Activated CD4-positive, alpha-beta T cell treated with anti-CD3 and anti-CD28 coated beads for 36 hours (primary cell): ENCODE data around the gene CABP1. TPM values are rescaled to one million over a fixed set of nuclear protein-coding genes. Genes with fewer than 3 reads are reported as not detected.

Experiments
- ATAC-seq: fragments of 200-7000 bp; cut with Tn5 transposase; one replicate; pipeline ENCODE4 v1.10.0; 2021; ENCODE audit warnings: mild to moderate bottlenecking, moderate library complexity
- CTCF ChIA-PET: fragments of 350-600 bp; sonication (Branson Sonifier 250); formaldehyde crosslinking; loops from one replicate; lab custom pipeline; 2021; ENCODE audit warnings: antibody characterized with exemption; lab: Charles Lee
- POLR2A ChIA-PET: fragments of 350-600 bp; sonication (Branson Sonifier 250); formaldehyde crosslinking; loops from one replicate; lab custom pipeline; 2021; ENCODE audit warnings: antibody characterized with exemption, inconsistent platforms; lab: Charles Lee
- DNase-seq: peaks from one replicate; pipeline ENCODE4 v3.0.0-alpha.2; 2020
- H3K27ac Mint-ChIP-seq: one replicate; pipeline ENCODE4 v1.8.0; 2021; ENCODE audit warnings: mixed read lengths
- H3K27me3 Mint-ChIP-seq: one replicate; pipeline ENCODE4 v1.8.0; 2021; ENCODE audit warnings: mixed read lengths
- H3K36me3 Mint-ChIP-seq: one replicate; pipeline ENCODE4 v1.8.0; 2021; ENCODE audit warnings: low read depth, mixed read lengths
- H3K4me1 Mint-ChIP-seq: one replicate; pipeline ENCODE4 v1.8.0; 2021; ENCODE audit warnings: mixed read lengths
- H3K4me3 Mint-ChIP-seq: one replicate; pipeline ENCODE4 v1.8.0; 2021; ENCODE audit warnings: mild to moderate bottlenecking, moderate library complexity, mixed read lengths
- H3K9me3 Mint-ChIP-seq: one replicate; pipeline ENCODE4 v1.8.0; 2021; ENCODE audit warnings: low read depth, mixed read lengths
- intact Hi-C, 2 experiments: fragments of 100-400 bp; cut with DNase I in 1 of 2; cut with micrococcal nuclease in 1 of 2; formaldehyde crosslinking; loops; one replicate each; pipeline versions ENCODE4 v1.14.2 to v1.15.1; 2022 to 2024; cut with DNase I, micrococcal nuclease
- total RNA-seq, 2 experiments: library from RNA; stranded (reverse); gene quantifications; one replicate each; pipeline ENCODE4 v1.2.3, GENCODE V29; 2021

CABP1 gene
- total RNA-seq, 2 experiments from 2014 or later: 0.73 to 0.90 TPM

GRCh38 chr12:120710031-120710804 is 69.8 kb downstream of the CABP1 start, which contains the start of gene UNC119B:
UNC119B (plus strand) TSS chr12:120710458; CDS start chr12:120710475, 17 bp downstream.
- Mint-ChIP-seq H3K27ac (peak within 1 kb of the TSS; percentile 82), H3K4me3 (peak within 1 kb of the TSS; percentile 86), H3K36me3 (peaks cover 16% of the 10 kb centered on the region), H3K9me3 (no peaks in the 10 kb centered on the region), H3K4me1 (peaks cover 34% of the 10 kb centered on the region), H3K27me3 (no peaks in the 10 kb centered on the region)
- DNase-seq (peak; percentile 83), ATAC-seq (peak; percentile 78)
- CTCF ChIA-PET: interaction anchor here (0.5 to 1.9 kb wide), 15 partner anchors 10 to 340 kb away, joined by 3 to 7 read pairs (median 3); partner anchors contain the start of gene POP5
- intact Hi-C loops: loop anchor here in 1 of 2 experiments (1.0 to 10.0 kb wide), 4 partner anchors 15 to 385 kb away; partner anchors contain the start of genes ACADS, COX6A1 and PLA2G1B
- POLR2A ChIA-PET: interaction anchor here (0.8 kb wide), 1 partner anchor 128 kb away, joined by 3 read pairs; no protein-coding TSS in a partner anchor

DNA sequence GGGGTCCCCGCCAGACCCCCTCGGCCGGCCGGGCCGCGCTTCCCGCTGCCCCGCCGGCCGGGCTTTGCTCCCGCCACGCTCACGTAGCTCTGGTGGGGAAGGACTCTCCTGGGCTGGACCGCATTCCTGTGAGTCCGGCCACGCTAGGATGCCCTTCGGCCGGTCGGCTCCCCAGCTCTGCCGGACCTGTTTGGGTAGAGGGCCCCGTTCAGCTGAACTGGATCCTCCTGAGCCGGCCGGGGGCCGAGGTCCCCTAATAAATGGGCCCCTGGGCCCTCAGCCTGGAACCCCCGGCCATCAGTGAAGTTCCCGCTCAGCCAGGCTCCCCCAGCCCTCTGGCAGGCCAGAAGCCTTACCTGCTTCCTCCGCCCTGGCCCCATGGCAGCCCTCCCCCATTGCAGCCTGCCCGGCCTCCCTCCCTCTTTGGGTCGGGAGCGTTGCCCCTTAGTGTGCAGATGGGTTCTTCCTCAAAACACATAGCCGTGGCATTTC is 70.4 kb downstream of the CABP1 start:
- CTCF ChIA-PET: interaction anchor here (0.6 to 1.9 kb wide), 15 partner anchors 10 to 298 kb away, joined by 3 to 14 read pairs (median 3); partner anchors contain the start of genes ACADS and POP5
- peak overlapping the region; percentile 86 for H3K4me3 Mint-ChIP-seq
- peak; percentile 37 for ATAC-seq
- intact Hi-C loops: loop anchor here (1.0 to 10.0 kb wide), 4 partner anchors 14 to 386 kb away; partner anchors contain the start of genes ACADS (in 1 of the 2), COX6A1 (in 1 of the 2) and PLA2G1B (in 1 of the 2)
- POLR2A ChIA-PET: interaction anchor here (0.8 kb wide), 1 partner anchor 128 kb away, joined by 3 read pairs; no protein-coding TSS in a partner anchor
- peaks cover 20% of the 10 kb centered on the region for H3K36me3 Mint-ChIP-seq
- H3K9me3 Mint-ChIP-seq: no peaks in the 10 kb centered on the region
- no peaks in the 10 kb centered on the region for H3K27me3 Mint-ChIP-seq
- peaks cover 34% of the 10 kb centered on the region for H3K4me1 Mint-ChIP-seq
- peak overlapping the region; percentile 82 for H3K27ac Mint-ChIP-seq
- DNase-seq: peak; percentile 52

GRCh38 chr12:120711411-120711810 is 71.0 kb downstream of the CABP1 start:
- CTCF ChIA-PET: interaction anchor here (0.6 to 1.9 kb wide), 14 partner anchors 9 to 260 kb away, joined by 3 to 14 read pairs (median 3); partner anchors contain the start of genes ACADS and POP5
- H3K27me3 Mint-ChIP-seq: no peaks in the 10 kb centered on the region
- ATAC-seq (peak; percentile 5), DNase-seq (no peak)
- H3K4me3 Mint-ChIP-seq: peak overlapping the region; percentile 86
- POLR2A ChIA-PET: interaction anchor here (0.8 kb wide), 1 partner anchor 129 kb away, joined by 3 read pairs; no protein-coding TSS in a partner anchor
- H3K27ac Mint-ChIP-seq: peak overlapping the region; percentile 82
- peaks cover 22% of the 10 kb centered on the region for H3K36me3 Mint-ChIP-seq
- H3K4me1 Mint-ChIP-seq: peaks cover 34% of the 10 kb centered on the region
- intact Hi-C loops: loop anchor here (1.0 to 10.0 kb wide), 3 partner anchors 25 to 387 kb away; partner anchors contain the start of genes COX6A1 (in 1 of the 2) and PLA2G1B (in 1 of the 2)
- H3K9me3 Mint-ChIP-seq: no peaks in the 10 kb centered on the region

DNA sequence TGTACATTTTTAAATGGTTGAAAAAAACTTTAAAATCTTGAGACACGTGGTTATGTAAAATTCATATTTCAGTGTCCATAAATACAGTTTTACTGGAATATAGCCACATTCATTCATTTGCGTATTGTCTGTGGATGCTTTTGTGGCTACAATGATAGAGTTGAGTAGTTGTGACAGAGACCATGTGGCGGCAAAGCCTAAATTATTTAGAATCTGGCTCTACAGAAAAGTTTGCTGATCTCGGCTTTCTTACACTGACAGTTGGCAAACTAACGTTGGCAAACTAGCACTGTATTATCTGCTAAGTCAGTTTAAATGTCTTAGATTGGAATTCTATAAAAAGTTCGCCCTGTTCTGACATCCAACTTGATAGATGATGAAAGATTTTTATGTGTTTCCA is 72.2 kb downstream of the CABP1 start:
- CTCF ChIA-PET: interaction anchor here (0.8 to 1.3 kb wide), 2 partner anchors 64 to 72 kb away, joined by 3 to 14 read pairs; no protein-coding TSS in a partner anchor
- no peak for DNase-seq
- Mint-ChIP-seq H3K27ac (no peak overlapping the region), H3K4me1 (peaks cover 34% of the 10 kb centered on the region), H3K27me3 (no peaks in the 10 kb centered on the region), H3K4me3 (peak overlapping the region; percentile 86), H3K9me3 (no peaks in the 10 kb centered on the region), H3K36me3 (peaks cover 30% of the 10 kb centered on the region)
- POLR2A ChIA-PET: no interaction called here
- intact Hi-C loops: loop anchor here in 1 of 2 experiments (5.0 to 10.0 kb wide), 2 partner anchors 275 to 388 kb away; partner anchors contain the start of genes COX6A1 and PLA2G1B
- no peak for ATAC-seq

DNA sequence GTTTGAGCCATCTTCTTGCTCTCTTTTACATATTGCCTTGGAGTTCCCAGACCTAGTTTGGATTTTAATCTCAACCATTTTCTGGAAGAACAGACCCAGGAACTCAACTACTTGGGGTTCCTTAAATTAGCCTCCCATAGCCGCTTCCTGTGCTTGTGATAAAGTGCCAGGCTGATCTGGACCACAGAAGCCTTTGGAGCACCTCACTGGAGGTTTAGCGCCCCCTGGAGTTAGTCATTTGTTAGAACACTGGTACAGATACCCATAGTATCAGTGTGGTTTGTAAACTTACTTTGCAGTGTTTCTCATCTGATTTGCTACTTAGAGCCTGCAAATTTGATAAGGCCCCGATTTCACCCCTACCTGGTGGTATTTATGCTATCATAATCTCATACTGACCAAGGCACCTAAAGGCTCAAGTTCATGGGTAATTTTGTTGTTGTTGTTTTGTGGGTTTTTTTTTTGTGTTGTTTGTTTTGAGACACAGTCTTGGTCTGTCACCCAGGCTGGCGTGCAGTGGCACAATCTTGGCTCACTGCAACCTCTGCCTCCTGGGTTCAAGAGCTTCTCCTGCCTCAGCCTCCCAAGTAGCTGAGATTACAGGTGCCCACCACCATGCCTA is 73.5 kb downstream of the CABP1 start:
- POLR2A ChIA-PET: no interaction called here
- Mint-ChIP-seq H3K4me3 (no peak overlapping the region), H3K9me3 (no peaks in the 10 kb centered on the region), H3K4me1 (peaks cover 39% of the 10 kb centered on the region), H3K27me3 (no peaks in the 10 kb centered on the region), H3K36me3 (peaks cover 39% of the 10 kb centered on the region), H3K27ac (peak overlapping the region; percentile 17)
- ATAC-seq (peak; percentile 74), DNase-seq (peak; percentile 79)
- CTCF ChIA-PET: interaction anchor here (0.6 to 1.9 kb wide), 6 partner anchors 15 to 165 kb away, joined by 3 to 18 read pairs (median 4); partner anchors contain the start of gene POP5
- intact Hi-C loops: loop anchor here (1.0 to 10.0 kb wide), 6 partner anchors 28 to 389 kb away; partner anchors contain the start of genes COX6A1 (in 1 of the 2) and PLA2G1B (in 1 of the 2)

Other genes starting within 250 kb of the CABP1 start
- gene COX6A1, start 202.5 kb upstream of the CABP1 start, total RNA-seq: 100 to 1,000 TPM; 424 to 495 TPM
- 10 to 100 TPM; 20.9 to 36.0 TPM for gene TRIAP1, start 194.2 kb upstream of the CABP1 start, total RNA-seq
- 10 to 100 TPM; 26.3 to 36.3 TPM for gene GATC, start 194.2 kb upstream of the CABP1 start, total RNA-seq
- gene SRSF9, start 170.9 kb upstream of the CABP1 start, total RNA-seq: 100 to 1,000 TPM; 140 to 209 TPM
- gene DYNLL1, start 144.5 kb upstream of the CABP1 start, total RNA-seq: 100 to 1,000 TPM; 166 to 169 TPM
- 10 to 100 TPM; 31.3 to 32.6 TPM for gene COQ5, start 111.5 kb upstream of the CABP1 start, total RNA-seq
- 100 to 1,000 TPM; 177 to 184 TPM for gene RNF10, start 106.3 kb upstream of the CABP1 start, total RNA-seq
- 10 to 100 TPM; 44.8 to 52.6 TPM for gene POP5, start 59.2 kb upstream of the CABP1 start, total RNA-seq
- gene MLEC, start 46.5 kb downstream of the CABP1 start, total RNA-seq: 10 to 100 TPM; 70.6 to 89.5 TPM
- gene UNC119B, start 69.8 kb downstream of the CABP1 start, total RNA-seq: 10 to 100 TPM; 20.1 to 26.6 TPM
- gene ACADS, start 85.2 kb downstream of the CABP1 start, total RNA-seq: 10 to 100 TPM; 10.1 to 17.4 TPM